ENCODE measurements around the gene SERTAD2. TPM values are rescaled to one million over a fixed set of nuclear protein-coding genes. Genes with fewer than 3 reads are reported as not detected.

The SERTAD2 gene
- total and polyA plus RNA-seq, 2 experiments from 2014 or later, result 6.2 to 6.4 TPM

- Histone ChIP-seq H3K79me2 (replicated peaks; ENCODE audit: insufficient read depth) (peaks cover 53% of the 10 kb centered on the region), H4K20me1 (replicated peaks; ENCODE audit: insufficient read depth) (peaks cover 33% of the 10 kb centered on the region)
- ATAC-seq, result peak; percentile 8
Observed at GRCh38 chr2:64652231-64653108, 1.2 kb downstream of the SERTAD2 start.

More at GRCh38 chr2:64652231-64653108, 1.2 kb downstream of the SERTAD2 start:
- Histone ChIP-seq H3K27me3 (ENCODE audit: insufficient read depth) (peaks cover 49% of the 10 kb centered on the region), H3K4me2 (peak overlapping the region; percentile 91), H3K36me3 (ENCODE audit: insufficient read depth) (no peaks in the 10 kb centered on the region), H3K4me3 (peak overlapping the region; percentile 95), H3K27ac (ENCODE audit: low read depth) (0 out of 2 replicates have a peak overlapping the region, but pooled peaks have one; percentile 95), H3K4me1 (ENCODE audit: insufficient read depth) (peaks cover 40% of the 10 kb centered on the region), H3K9me2 (ENCODE audit: insufficient read depth) (no peaks in the 10 kb centered on the region), H3F3A (replicated peaks; ENCODE audit: low read depth) (no peaks in the 10 kb centered on the region; the same call in 1 of the 2 replicates), H2AFZ (peak overlapping the region; percentile 3; the same call in 1 of the 2 replicates)
- peaks cover 23% of the 10 kb centered on the region for H3K27me3 Mint-ChIP-seq (ENCODE audit: insufficient read depth, low read depth, poor library complexity)
- peak; percentile 55 for DNase-seq (ENCODE audit: low spot score)
- H3K9me3 Mint-ChIP-seq, result no peaks in the 10 kb centered on the region
- peak overlapping the region; percentile 79 for H3K27ac Mint-ChIP-seq
- TF ChIP-seq JUNB (IDR thresholded peaks at IDR 0.05; ENCODE audit: unreplicated experiment) (no peak), ETS1 (IDR thresholded peaks at IDR 0.05) (no peak), ZNF331 (CRISPR knock-in tag; IDR thresholded peaks at IDR 0.05; ENCODE audit: low read depth) (no peak), CREB1 (CRISPR knock-in tag; IDR thresholded peaks at IDR 0.05; ENCODE audit: low read depth) (no peak), POLR2AphosphoS5 (IDR thresholded peaks at IDR 0.05; ENCODE audit: low read depth) (no peak), ZNF462 (CRISPR knock-in tag; IDR thresholded peaks at IDR 0.05) (no peak), EZH2 (IDR thresholded peaks at IDR 0.05; ENCODE audit: low read depth, unreplicated experiment) (no peak), EZH2phosphoT487 (IDR thresholded peaks at IDR 0.05; ENCODE audit: unreplicated experiment) (no peak), NANOG (IDR thresholded peaks at IDR 0.05; ENCODE audit: borderline replicate concordance) (no peak), STAT1 (IDR thresholded peaks at IDR 0.05; ENCODE audit: unreplicated experiment) (no peak), REST (IDR thresholded peaks at IDR 0.05; ENCODE audit: unreplicated experiment) (no peak), ZNF114 (CRISPR knock-in tag; IDR thresholded peaks at IDR 0.05) (no peak)
- no peaks in the 10 kb centered on the region for H3K36me3 Mint-ChIP-seq (ENCODE audit: low read depth)
- H3K4me3 Mint-ChIP-seq, result peak overlapping the region; percentile 84
- H3K4me1 Mint-ChIP-seq, result peaks cover 45% of the 10 kb centered on the region

Measured in GM23338 (cell line).